Measurements from ENCODE around the gene ULK4.

The ULK4 gene

DNA sequence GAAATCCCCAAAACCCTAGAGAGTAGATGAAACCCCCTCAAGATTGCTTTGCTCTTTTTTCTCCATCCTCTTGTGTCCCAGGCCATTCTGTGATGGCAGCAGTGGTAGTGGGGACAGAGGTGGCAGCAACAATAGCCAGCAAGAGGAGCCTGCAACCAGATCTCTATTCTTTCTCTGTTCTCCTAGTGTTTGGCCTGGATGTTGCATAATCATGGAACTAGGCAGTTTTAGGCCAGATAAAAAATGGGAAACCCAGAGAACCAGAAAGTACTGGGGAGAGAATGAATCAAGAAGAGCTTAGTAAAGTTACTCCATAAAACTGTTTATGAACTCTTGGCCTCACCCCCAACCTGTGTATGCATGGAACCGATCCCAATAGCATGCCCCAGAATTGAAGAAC is 710.3 kb downstream of the ULK4 start:
- Histone ChIP-seq H3K4me1 (ENCODE audit: control insufficient read depth, low read depth, low read length) (no peaks in the 10 kb centered on the region), H3K27ac (ENCODE audit: low read length) (no peak overlapping the region), H3K27me3 (ENCODE audit: control insufficient read depth, insufficient read depth, low read length) (no peaks in the 10 kb centered on the region), H3K9ac (ENCODE audit: low read length) (no peak overlapping the region), H3K4me3 (ENCODE audit: low read length) (no peak overlapping the region), H3K9me3 (ENCODE audit: control insufficient read depth, low read depth, low read length) (no peaks in the 10 kb centered on the region), H3K36me3 (ENCODE audit: control insufficient read depth, low read depth, low read length) (no peaks in the 10 kb centered on the region)

DNA sequence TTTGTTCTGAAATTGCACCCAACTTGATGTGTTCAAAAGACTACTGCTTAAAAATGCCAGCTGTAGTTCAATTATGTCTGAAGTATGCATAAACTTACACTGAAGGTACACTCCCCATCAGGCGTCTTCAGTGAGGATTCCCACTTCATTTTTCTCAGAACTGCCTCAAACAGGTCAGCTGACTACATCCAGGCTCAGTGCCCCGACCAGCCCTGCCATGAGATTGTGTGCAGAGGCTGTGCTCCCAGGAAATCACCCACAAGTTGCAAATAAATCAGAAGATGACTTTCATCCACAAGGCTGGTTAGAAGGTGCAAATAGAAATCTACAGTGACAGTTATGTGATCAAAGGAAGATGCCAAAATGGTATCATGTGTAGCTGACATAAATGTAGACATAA is 711.1 kb downstream of the ULK4 start:
- H3K27ac ChIP-seq (ENCODE audit: low read length): no peak overlapping the region
- no peak overlapping the region for H3K9ac ChIP-seq (ENCODE audit: low read length)
- H3K36me3 ChIP-seq (ENCODE audit: control insufficient read depth, low read depth, low read length): no peaks in the 10 kb centered on the region
- H3K27me3 ChIP-seq (ENCODE audit: control insufficient read depth, insufficient read depth, low read length): no peaks in the 10 kb centered on the region
- H3K9me3 ChIP-seq (ENCODE audit: control insufficient read depth, low read depth, low read length): no peaks in the 10 kb centered on the region
- no peak overlapping the region for H3K4me3 ChIP-seq (ENCODE audit: low read length)
- H3K4me1 ChIP-seq (ENCODE audit: control insufficient read depth, low read depth, low read length): no peaks in the 10 kb centered on the region

DNA sequence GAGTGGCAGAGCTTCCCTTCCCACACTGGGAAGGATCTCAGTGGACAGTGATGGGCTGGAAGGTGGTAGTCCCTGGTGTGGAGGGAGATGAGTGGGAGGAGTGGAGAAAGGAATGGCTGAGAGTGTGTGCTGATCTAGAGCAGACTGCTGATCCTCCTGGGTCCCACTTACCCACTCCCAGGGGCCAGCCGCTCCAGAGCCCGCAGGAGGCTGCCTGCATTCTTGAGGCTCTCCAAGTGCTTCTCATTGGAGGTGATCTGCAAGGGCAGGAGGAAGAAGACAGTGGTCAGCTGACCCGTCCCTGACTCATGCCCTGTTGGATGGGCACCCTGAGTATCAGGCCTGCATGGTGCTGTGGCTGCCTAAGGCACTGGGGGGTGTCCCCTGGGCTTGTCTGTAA is 712.6 kb downstream of the ULK4 start:
- Histone ChIP-seq H3K9me3 (ENCODE audit: control insufficient read depth, low read depth, low read length) (no peaks in the 10 kb centered on the region), H3K36me3 (ENCODE audit: control insufficient read depth, low read depth, low read length) (no peaks in the 10 kb centered on the region)

DNA sequence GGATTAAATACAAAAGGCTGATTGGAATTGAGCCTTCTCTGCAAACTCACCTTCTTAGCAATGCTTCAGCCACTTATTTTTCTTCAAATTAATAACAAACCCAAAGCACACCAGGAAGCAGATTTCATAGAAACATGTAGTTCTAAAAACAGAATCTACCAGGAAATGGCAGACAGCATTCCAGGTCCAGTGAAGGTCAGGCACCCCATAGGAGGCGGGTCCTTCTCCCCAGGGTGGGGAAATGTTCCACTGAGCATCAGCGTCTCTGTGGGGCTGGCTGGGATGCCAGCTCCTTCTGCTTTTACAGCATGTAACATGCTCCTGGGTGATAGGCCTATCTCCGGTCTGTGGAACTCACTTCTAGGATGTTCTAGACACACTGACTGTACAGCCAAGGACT is 713.4 kb downstream of the ULK4 start:
- Histone ChIP-seq H3K9me3 (ENCODE audit: control insufficient read depth, low read depth, low read length) (no peaks in the 10 kb centered on the region), H3K9ac (ENCODE audit: low read length) (no peak overlapping the region), H3K27me3 (ENCODE audit: control insufficient read depth, insufficient read depth, low read length) (no peaks in the 10 kb centered on the region), H3K36me3 (ENCODE audit: control insufficient read depth, low read depth, low read length) (no peaks in the 10 kb centered on the region), H3K27ac (ENCODE audit: low read length) (no peak overlapping the region), H3K4me1 (ENCODE audit: control insufficient read depth, low read depth, low read length) (no peaks in the 10 kb centered on the region), H3K4me3 (ENCODE audit: low read length) (no peak overlapping the region)

More for the DNA sequence above, 712.6 kb downstream of the ULK4 start:
- Histone ChIP-seq H3K27ac (ENCODE audit: low read length) (no peak overlapping the region), H3K4me1 (ENCODE audit: control insufficient read depth, low read depth, low read length) (no peaks in the 10 kb centered on the region), H3K4me3 (ENCODE audit: low read length) (no peak overlapping the region), H3K9ac (ENCODE audit: low read length) (no peak overlapping the region), H3K27me3 (ENCODE audit: control insufficient read depth, insufficient read depth, low read length) (no peaks in the 10 kb centered on the region)

DNA sequence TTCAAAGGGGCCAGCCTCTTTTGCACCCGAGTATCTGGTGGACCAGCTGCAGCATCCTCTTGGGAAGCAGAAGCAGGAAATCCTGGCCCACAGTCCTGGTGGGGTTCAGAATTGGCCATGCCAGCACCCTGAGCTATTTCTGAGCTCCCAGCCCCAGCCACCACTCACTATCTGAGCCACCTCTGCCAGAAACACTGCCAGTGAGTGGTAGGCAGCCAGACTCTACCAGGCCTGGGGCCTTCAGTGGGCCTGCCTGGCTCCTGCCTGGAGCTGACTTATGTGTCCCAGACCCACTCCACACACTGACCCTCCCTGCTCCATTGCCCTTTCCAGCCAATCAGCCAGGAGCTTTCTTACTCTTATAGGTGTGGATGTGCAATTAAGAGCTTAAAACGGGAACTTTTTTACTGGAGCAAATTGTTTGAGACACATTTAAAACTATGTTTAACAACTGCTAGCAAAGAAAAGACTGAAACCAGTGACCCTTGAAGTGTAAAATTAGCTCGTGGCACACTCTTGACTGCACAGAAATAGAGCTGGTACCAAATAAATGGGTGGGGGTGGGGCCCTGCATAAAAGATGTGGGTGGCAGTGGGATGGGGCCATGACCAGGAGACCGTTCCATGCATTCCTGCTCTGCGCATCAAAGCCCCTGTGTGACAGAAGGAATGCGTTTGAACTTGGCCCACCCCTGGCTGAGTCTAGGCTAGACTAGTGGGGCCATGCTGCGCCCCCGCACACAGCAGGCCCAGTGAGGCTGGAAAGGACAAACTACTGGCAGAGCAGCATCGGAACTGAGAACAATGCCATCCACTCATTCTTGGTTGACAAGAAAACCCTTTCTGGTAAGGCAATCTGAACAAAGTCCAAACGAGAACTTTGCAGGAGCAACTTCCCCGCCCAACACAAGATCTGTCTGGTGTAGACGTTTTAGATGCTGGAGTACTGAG is 714.6 kb downstream of the ULK4 start:
- Histone ChIP-seq H3K27me3 (ENCODE audit: control insufficient read depth, insufficient read depth, low read length) (no peaks in the 10 kb centered on the region), H3K36me3 (ENCODE audit: control insufficient read depth, low read depth, low read length) (no peaks in the 10 kb centered on the region), H3K4me3 (ENCODE audit: low read length) (no peak overlapping the region), H3K27ac (ENCODE audit: low read length) (no peak overlapping the region), H3K9me3 (ENCODE audit: control insufficient read depth, low read depth, low read length) (no peaks in the 10 kb centered on the region), H3K9ac (ENCODE audit: low read length) (no peak overlapping the region), H3K4me1 (ENCODE audit: control insufficient read depth, low read depth, low read length) (no peaks in the 10 kb centered on the region)

DNA sequence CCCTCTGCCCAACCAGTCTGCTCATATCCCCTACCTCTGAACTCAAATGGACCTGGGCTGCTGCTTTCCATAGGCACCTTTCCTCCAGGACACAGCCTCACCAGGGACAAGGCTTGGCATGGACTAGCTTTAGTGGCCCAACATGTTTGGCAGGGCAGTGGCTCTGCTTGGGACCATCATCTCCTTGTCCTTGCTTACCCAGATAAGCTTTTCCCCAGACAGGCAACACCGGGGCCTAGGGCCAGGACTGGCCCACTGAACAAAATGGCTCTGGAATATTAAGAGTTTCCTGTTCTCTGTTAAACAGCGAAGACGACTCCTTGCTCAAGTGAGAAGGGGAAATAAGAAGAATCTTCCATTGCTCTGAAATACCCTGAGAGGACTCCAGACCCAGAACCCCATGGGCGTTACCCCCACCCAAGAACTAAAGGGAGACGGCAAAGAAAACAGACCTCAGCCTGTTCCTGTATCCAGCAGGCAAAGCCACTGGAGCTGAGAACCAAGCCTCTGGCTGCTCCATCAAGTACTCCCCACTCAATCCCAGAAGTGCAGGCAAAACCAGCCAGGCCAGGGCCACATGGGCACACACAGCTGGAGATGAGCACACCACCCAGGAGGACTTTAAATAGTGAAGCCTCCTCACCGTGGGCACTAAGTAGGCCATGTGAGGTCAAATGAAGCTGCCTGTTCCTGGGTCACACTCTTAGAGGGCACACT is 717.1 kb downstream of the ULK4 start:
- H3K36me3 ChIP-seq (ENCODE audit: control insufficient read depth, low read depth, low read length): peaks cover 24% of the 10 kb centered on the region
- H3K9me3 ChIP-seq (ENCODE audit: control insufficient read depth, low read depth, low read length): no peaks in the 10 kb centered on the region
- no peak overlapping the region for H3K9ac ChIP-seq (ENCODE audit: low read length)
- no peak overlapping the region for H3K4me3 ChIP-seq (ENCODE audit: low read length)
- no peak overlapping the region for H3K27ac ChIP-seq (ENCODE audit: low read length)
- H3K27me3 ChIP-seq (ENCODE audit: control insufficient read depth, insufficient read depth, low read length): no peaks in the 10 kb centered on the region
- no peaks in the 10 kb centered on the region for H3K4me1 ChIP-seq (ENCODE audit: control insufficient read depth, low read depth, low read length)

DNA sequence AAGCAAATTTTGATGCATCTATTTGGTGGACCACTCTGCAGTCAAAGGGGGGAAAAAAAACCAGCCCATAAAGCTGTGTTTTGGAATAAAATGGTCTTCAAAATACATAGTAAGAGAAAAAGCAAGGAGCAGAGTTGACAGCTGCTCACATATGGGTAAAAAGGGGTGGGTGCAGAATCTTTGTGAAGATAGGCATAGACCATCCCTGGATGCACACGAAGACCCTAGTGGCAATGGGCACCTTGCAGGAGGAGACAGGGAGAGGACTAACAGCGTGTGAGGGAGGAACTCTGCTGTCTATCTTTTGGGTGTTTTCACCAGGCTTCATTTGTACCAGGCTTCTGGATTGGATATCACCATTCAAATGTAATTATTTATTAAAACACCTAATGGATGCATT is 718.7 kb downstream of the ULK4 start:
- H3K4me3 ChIP-seq (ENCODE audit: low read length): no peak overlapping the region
- H3K36me3 ChIP-seq (ENCODE audit: control insufficient read depth, low read depth, low read length): peaks cover 39% of the 10 kb centered on the region
- no peaks in the 10 kb centered on the region for H3K9me3 ChIP-seq (ENCODE audit: control insufficient read depth, low read depth, low read length)
- H3K27me3 ChIP-seq (ENCODE audit: control insufficient read depth, insufficient read depth, low read length): no peaks in the 10 kb centered on the region
- no peaks in the 10 kb centered on the region for H3K4me1 ChIP-seq (ENCODE audit: control insufficient read depth, low read depth, low read length)
- no peak overlapping the region for H3K9ac ChIP-seq (ENCODE audit: low read length)
- no peak overlapping the region for H3K27ac ChIP-seq (ENCODE audit: low read length)

DNA sequence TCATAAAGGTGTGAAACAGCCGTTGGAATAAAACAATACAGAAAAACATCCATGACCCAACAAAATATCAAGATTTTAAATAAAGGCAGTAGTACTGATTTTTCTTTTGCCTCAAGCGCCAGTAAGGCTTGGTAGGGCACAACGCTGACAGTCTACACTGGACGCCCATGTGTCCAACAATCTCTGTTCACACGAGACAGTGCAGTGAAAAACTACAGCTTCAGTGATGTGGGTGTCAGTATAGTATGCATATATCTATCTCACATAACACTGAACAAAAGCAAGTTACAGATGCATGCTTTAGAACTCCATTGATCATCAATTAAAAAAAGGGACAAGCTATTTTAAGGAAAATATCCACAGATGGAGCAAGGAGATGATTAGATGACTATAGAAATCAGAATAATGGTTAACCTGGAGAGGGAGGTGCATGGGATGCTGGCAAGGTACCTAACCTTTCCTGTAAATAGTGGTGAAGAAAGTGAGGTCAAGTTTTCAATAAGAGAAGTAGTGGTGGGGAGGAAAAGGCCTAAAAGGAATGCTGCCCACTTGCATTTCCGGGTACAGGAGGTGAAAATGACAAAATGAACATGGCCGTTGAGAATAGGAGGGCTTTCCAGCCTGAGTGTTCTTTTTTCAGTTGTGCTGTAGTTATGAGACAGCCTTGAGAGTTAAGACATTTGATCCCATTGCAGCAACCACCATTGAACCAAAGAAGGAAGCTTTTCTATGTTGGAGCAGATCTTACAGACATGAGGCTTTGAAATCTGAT is 719.9 kb downstream of the ULK4 start:
- Histone ChIP-seq H3K36me3 (ENCODE audit: control insufficient read depth, low read depth, low read length) (peaks cover 51% of the 10 kb centered on the region), H3K27ac (ENCODE audit: low read length) (no peak overlapping the region)

DNA sequence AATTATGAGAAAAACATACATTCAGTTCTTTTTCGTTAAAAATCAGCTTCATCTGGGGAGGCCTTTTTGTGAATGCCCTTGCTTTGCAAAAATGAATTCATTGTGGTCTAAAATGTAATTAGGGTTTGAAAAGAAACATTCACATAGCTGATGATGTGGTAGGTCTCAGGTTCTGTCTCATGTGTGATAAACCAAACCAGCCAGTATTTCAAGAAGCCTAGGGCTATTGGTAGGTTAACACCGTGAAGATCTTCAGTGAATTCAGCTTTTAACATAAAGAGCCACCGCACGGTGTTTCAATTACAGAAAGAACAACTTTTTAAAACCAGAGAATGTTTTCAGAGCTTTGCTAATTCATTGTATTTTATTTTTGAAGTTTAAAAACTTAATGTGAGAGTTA is 720.7 kb downstream of the ULK4 start:
- Histone ChIP-seq H3K36me3 (ENCODE audit: control insufficient read depth, low read depth, low read length) (peaks cover 60% of the 10 kb centered on the region), H3K27me3 (ENCODE audit: control insufficient read depth, insufficient read depth, low read length) (no peaks in the 10 kb centered on the region), H3K4me3 (ENCODE audit: low read length) (no peak overlapping the region), H3K4me1 (ENCODE audit: control insufficient read depth, low read depth, low read length) (peaks cover 6% of the 10 kb centered on the region), H3K9me3 (ENCODE audit: control insufficient read depth, low read depth, low read length) (no peaks in the 10 kb centered on the region), H3K27ac (ENCODE audit: low read length) (no peak overlapping the region), H3K9ac (ENCODE audit: low read length) (no peak overlapping the region)

More for the DNA sequence above, 719.9 kb downstream of the ULK4 start:
- H3K9ac ChIP-seq (ENCODE audit: low read length): no peak overlapping the region
- no peak overlapping the region for H3K4me3 ChIP-seq (ENCODE audit: low read length)
- no peaks in the 10 kb centered on the region for H3K27me3 ChIP-seq (ENCODE audit: control insufficient read depth, insufficient read depth, low read length)
- no peaks in the 10 kb centered on the region for H3K4me1 ChIP-seq (ENCODE audit: control insufficient read depth, low read depth, low read length)
- no peaks in the 10 kb centered on the region for H3K9me3 ChIP-seq (ENCODE audit: control insufficient read depth, low read depth, low read length)

DNA sequence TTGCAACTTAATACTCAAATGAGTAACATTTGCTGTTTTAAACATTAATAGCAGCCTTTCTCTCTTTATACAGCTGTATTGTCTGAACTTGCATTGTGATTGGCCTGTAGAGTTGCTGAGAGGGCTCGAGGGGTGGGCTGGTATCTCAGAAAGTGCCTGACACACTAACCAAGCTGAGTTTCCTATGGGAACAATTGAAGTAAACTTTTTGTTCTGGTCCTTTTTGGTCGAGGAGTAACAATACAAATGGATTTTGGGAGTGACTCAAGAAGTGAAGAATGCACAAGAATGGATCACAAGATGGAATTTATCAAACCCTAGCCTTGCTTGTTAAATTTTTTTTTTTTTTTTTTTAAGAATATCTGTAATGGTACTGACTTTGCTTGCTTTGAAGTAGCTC is 722.3 kb downstream of the ULK4 start:
- Histone ChIP-seq H3K9me3 (ENCODE audit: control insufficient read depth, low read depth, low read length) (no peaks in the 10 kb centered on the region), H3K27ac (ENCODE audit: low read length) (no peak overlapping the region), H3K9ac (ENCODE audit: low read length) (no peak overlapping the region), H3K27me3 (ENCODE audit: control insufficient read depth, insufficient read depth, low read length) (no peaks in the 10 kb centered on the region), H3K36me3 (ENCODE audit: control insufficient read depth, low read depth, low read length) (peaks cover 74% of the 10 kb centered on the region), H3K4me1 (ENCODE audit: control insufficient read depth, low read depth, low read length) (peaks cover 19% of the 10 kb centered on the region), H3K4me3 (ENCODE audit: low read length) (no peak overlapping the region)

DNA sequence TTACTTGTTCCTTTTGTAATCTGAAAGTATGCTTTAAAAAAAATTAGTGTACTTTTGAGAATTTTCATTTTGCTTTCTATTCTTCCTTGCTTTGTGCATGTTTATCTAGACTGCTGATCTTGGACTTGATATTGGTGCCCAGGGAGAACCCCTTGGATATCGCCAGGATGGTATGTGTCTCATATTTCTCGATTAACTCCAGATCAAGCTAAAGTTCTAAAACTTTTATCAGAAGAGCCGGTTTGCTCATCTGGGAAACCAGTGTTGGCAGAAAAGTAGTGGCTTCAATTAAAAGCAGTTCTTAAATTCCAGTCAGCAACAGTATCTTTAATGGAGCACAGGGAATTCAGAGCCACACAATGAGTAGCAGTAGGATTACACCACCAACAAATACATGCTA is 724.0 kb downstream of the ULK4 start:
- no peak overlapping the region for H3K27ac ChIP-seq (ENCODE audit: low read length)
- H3K9ac ChIP-seq (ENCODE audit: low read length): no peak overlapping the region
- H3K27me3 ChIP-seq (ENCODE audit: control insufficient read depth, insufficient read depth, low read length): no peaks in the 10 kb centered on the region
- no peak overlapping the region for H3K4me3 ChIP-seq (ENCODE audit: low read length)
- H3K36me3 ChIP-seq (ENCODE audit: control insufficient read depth, low read depth, low read length): peaks cover 91% of the 10 kb centered on the region
- no peaks in the 10 kb centered on the region for H3K9me3 ChIP-seq (ENCODE audit: control insufficient read depth, low read depth, low read length)
- peaks cover 19% of the 10 kb centered on the region for H3K4me1 ChIP-seq (ENCODE audit: control insufficient read depth, low read depth, low read length)

Measured in iPS-18a (cell line).